ENCODE measurements around the gene DNAH12.

Gene DNAH12

GRCh38 chr3:57298041-57298440 is 246.1 kb downstream of the DNAH12 start:
- Histone ChIP-seq H3K79me2 (ENCODE audit: low read length) (no peaks in the 10 kb centered on the region), H2AFZ (ENCODE audit: low read depth, low read length) (no peak overlapping the region), H4K20me1 (ENCODE audit: insufficient read depth, low read length) (no peaks in the 10 kb centered on the region), H3K36me3 (replicated peaks; ENCODE audit: low read depth, low read length) (no peaks in the 10 kb centered on the region), H3K27me3 (ENCODE audit: low read depth, low read length) (peaks cover 6% of the 10 kb centered on the region; the same call in 1 of the 2 replicates), H3K4me2 (ENCODE audit: low read length) (no peak overlapping the region), H3K9ac (ENCODE audit: low read length) (no peak overlapping the region), H3K4me1 (ENCODE audit: low read length) (no peaks in the 10 kb centered on the region), H3K9me3 (ENCODE audit: insufficient read depth, low read length) (no peaks in the 10 kb centered on the region), H3K27ac (ENCODE audit: low read length) (no peak overlapping the region), H3K4me3 (ENCODE audit: low read length) (no peak overlapping the region)
- TF ChIP-seq EZH2phosphoT487 (IDR thresholded peaks at IDR 0.05; ENCODE audit: low read depth) (no peak), CTCF (IDR thresholded peaks at IDR 0.05; ENCODE audit: low read depth, low read length) (no peak)

GRCh38 chr3:57292897-57293526 is 251.1 kb downstream of the DNAH12 start:
- Histone ChIP-seq H3K4me3 (ENCODE audit: low read length) (no peak overlapping the region), H3K36me3 (replicated peaks; ENCODE audit: low read depth, low read length) (no peaks in the 10 kb centered on the region), H3K9ac (ENCODE audit: low read length) (no peak overlapping the region), H3K4me2 (ENCODE audit: low read length) (no peak overlapping the region), H3K27ac (ENCODE audit: low read length) (no peak overlapping the region), H2AFZ (ENCODE audit: low read depth, low read length) (no peak overlapping the region), H4K20me1 (ENCODE audit: insufficient read depth, low read length) (no peaks in the 10 kb centered on the region), H3K4me1 (ENCODE audit: low read length) (no peaks in the 10 kb centered on the region), H3K9me3 (ENCODE audit: insufficient read depth, low read length) (no peaks in the 10 kb centered on the region), H3K79me2 (ENCODE audit: low read length) (no peaks in the 10 kb centered on the region), H3K27me3 (ENCODE audit: low read depth, low read length) (peaks cover 8% of the 10 kb centered on the region; the same call in 1 of the 2 replicates)
- TF ChIP-seq CTCF (IDR thresholded peaks at IDR 0.05; ENCODE audit: low read depth, low read length) (no peak), EZH2phosphoT487 (IDR thresholded peaks at IDR 0.05; ENCODE audit: low read depth) (no peak)

GRCh38 chr3:57292159-57292896 is 251.8 kb downstream of the DNAH12 start, which contains the start of gene ASB14:
Gene ASB14, minus strand, starts transcription at chr3:57292685. Its CDS starts 652 bp downstream, at chr3:57292033.
- no peak within 1 kb of the TSS for H3K27ac ChIP-seq (ENCODE audit: low read length)
- H3K9ac ChIP-seq (ENCODE audit: low read length), result no peak within 1 kb of the TSS
- TF ChIP-seq CTCF (IDR thresholded peaks at IDR 0.05; ENCODE audit: low read depth, low read length) (no peak), EZH2phosphoT487 (IDR thresholded peaks at IDR 0.05; ENCODE audit: low read depth) (no peak)
- 0 out of 2 replicates have a peak, but pooled peaks cover 5% of the 10 kb centered on the region for H3K27me3 ChIP-seq (ENCODE audit: low read depth, low read length)
- H4K20me1 ChIP-seq (ENCODE audit: insufficient read depth, low read length), result no peaks in the 10 kb centered on the region
- H3K9me3 ChIP-seq (ENCODE audit: insufficient read depth, low read length), result no peaks in the 10 kb centered on the region
- H3K4me1 ChIP-seq (ENCODE audit: low read length), result no peaks in the 10 kb centered on the region
- H3K4me3 ChIP-seq (ENCODE audit: low read length), result no peak within 1 kb of the TSS
- H2AFZ ChIP-seq (ENCODE audit: low read depth, low read length), result no peak within 1 kb of the TSS
- no peak within 1 kb of the TSS for H3K4me2 ChIP-seq (ENCODE audit: low read length)
- H3K36me3 ChIP-seq (replicated peaks; ENCODE audit: low read depth, low read length), result no peaks in the 10 kb centered on the region
- no peaks in the 10 kb centered on the region for H3K79me2 ChIP-seq (ENCODE audit: low read length)

GRCh38 chr3:57288403-57288802 is 255.7 kb downstream of the DNAH12 start:
- Histone ChIP-seq H4K20me1 (ENCODE audit: insufficient read depth, low read length) (no peaks in the 10 kb centered on the region), H3K9ac (ENCODE audit: low read length) (no peak overlapping the region), H3K27ac (ENCODE audit: low read length) (no peak overlapping the region), H3K4me1 (ENCODE audit: low read length) (no peaks in the 10 kb centered on the region), H3K36me3 (replicated peaks; ENCODE audit: low read depth, low read length) (no peaks in the 10 kb centered on the region), H3K9me3 (ENCODE audit: insufficient read depth, low read length) (no peaks in the 10 kb centered on the region), H3K4me2 (ENCODE audit: low read length) (no peak overlapping the region), H3K27me3 (ENCODE audit: low read depth, low read length) (0 out of 2 replicates have a peak, but pooled peaks cover 5% of the 10 kb centered on the region), H3K4me3 (ENCODE audit: low read length) (no peak overlapping the region), H3K79me2 (ENCODE audit: low read length) (no peaks in the 10 kb centered on the region), H2AFZ (ENCODE audit: low read depth, low read length) (no peak overlapping the region)
- TF ChIP-seq CTCF (IDR thresholded peaks at IDR 0.05; ENCODE audit: low read depth, low read length) (no peak), EZH2phosphoT487 (IDR thresholded peaks at IDR 0.05; ENCODE audit: low read depth) (no peak)
